GM23338 (cell line): ENCODE measurements around the gene GPR119. TPM values are rescaled to one million over a fixed set of nuclear protein-coding genes. Genes with fewer than 3 reads are reported as not detected.

ENCODE experiments used
- ATAC-seq: fragments of 200-7000 bp; cut with Tn5 transposase; 3 replicates; pipeline ENCODE4 v1.9.1; 2020
- DNase-seq: peaks from one replicate; pipeline ENCODE4 v3.0.0-alpha.2; 2015; ENCODE audit warnings: low spot score
- H2AFZ ChIP-seq: fragments of 200-600 bp; sonication (generic); 2 replicates; pipeline ENCODE4 v1.8.0; 2016; ENCODE audit warnings: antibody characterized with exemption, mild to moderate bottlenecking, moderate library complexity
- H3F3A ChIP-seq: fragments of 200-600 bp; sonication (generic); replicated peaks from 2 replicates; pipeline ENCODE4 v1.8.0; 2017; ENCODE audit warnings: antibody characterized with exemption, mixed run types, low read depth
- H3K27ac ChIP-seq: fragments of 200-600 bp; sonication (generic); 2 replicates; pipeline ENCODE4 v1.6.1; 2016; ENCODE audit warnings: low read depth
- H3K27me3 ChIP-seq: fragments of 200-600 bp; sonication (generic); 2 replicates; pipeline ENCODE4 v1.8.0; 2016; ENCODE audit warnings: mild to moderate bottlenecking, mixed run types, moderate library complexity; ENCODE audit not compliant: insufficient read depth
- H3K36me3 ChIP-seq: fragments of 200-600 bp; sonication (generic); 2 replicates; pipeline ENCODE4 v1.8.0; 2016; ENCODE audit warnings: mild to moderate bottlenecking; ENCODE audit not compliant: insufficient read depth
- H3K4me1 ChIP-seq: fragments of 200-600 bp; sonication (generic); 2 replicates; pipeline ENCODE4 v1.8.0; 2016; ENCODE audit warnings: mild to moderate bottlenecking, moderate library complexity; ENCODE audit not compliant: insufficient read depth
- H3K4me2 ChIP-seq: fragments of 200-600 bp; sonication (generic); 2 replicates; pipeline ENCODE4 v1.7.1; 2017; ENCODE audit warnings: mixed run types
- H3K4me3 ChIP-seq: fragments of 200-600 bp; sonication (generic); 2 replicates; pipeline ENCODE4 v1.6.1; 2016; ENCODE audit warnings: mixed run types
- H3K79me2 ChIP-seq: fragments of 200-600 bp; sonication (generic); replicated peaks from 2 replicates; pipeline ENCODE4 v1.8.0; 2017; ENCODE audit warnings: mild to moderate bottlenecking; ENCODE audit not compliant: insufficient read depth
- H3K9me2 ChIP-seq: fragments of 200-600 bp; sonication (generic); 2 replicates; pipeline ENCODE4 v1.8.0; 2017; ENCODE audit not compliant: insufficient read depth
- H4K20me1 ChIP-seq: fragments of 200-600 bp; sonication (generic); replicated peaks from 2 replicates; pipeline ENCODE4 v1.8.0; 2017; ENCODE audit warnings: mild to moderate bottlenecking; ENCODE audit not compliant: insufficient read depth
- H3K27ac Mint-ChIP-seq: 2 replicates; pipeline ENCODE4 v1.8.0; 2020; ENCODE audit warnings: inconsistent platforms, mild to moderate bottlenecking, moderate library complexity, mixed read lengths
- H3K27me3 Mint-ChIP-seq: 3 replicates; pipeline ENCODE4 v1.8.0; 2022; ENCODE audit warnings: low read depth, mild to moderate bottlenecking, moderate library complexity, mixed read lengths, inconsistent platforms; ENCODE audit not compliant: insufficient read depth, poor library complexity
- H3K36me3 Mint-ChIP-seq: 3 replicates; pipeline ENCODE4 v1.8.0; 2021; ENCODE audit warnings: low read depth, mild to moderate bottlenecking, inconsistent platforms, moderate library complexity, mixed read lengths
- H3K4me1 Mint-ChIP-seq: 3 replicates; pipeline ENCODE4 v1.8.0; 2020; ENCODE audit warnings: mild to moderate bottlenecking, inconsistent platforms, mixed read lengths
- H3K4me3 Mint-ChIP-seq: 3 replicates; pipeline ENCODE4 v1.8.0; 2021; ENCODE audit warnings: moderate library complexity, mild to moderate bottlenecking, inconsistent platforms, mixed read lengths
- H3K9me3 Mint-ChIP-seq: 3 replicates; pipeline ENCODE4 v1.8.0; 2020; ENCODE audit warnings: moderate library complexity, mild to moderate bottlenecking, inconsistent platforms, mixed read lengths
- CREB1 ChIP-seq: fragments of 250-450 bp; sonication (Bioruptor Pico); IDR thresholded peaks from 2 replicates; pipeline ENCODE4 v1.5.0; 2020; ENCODE audit warnings: low read depth, mild to moderate bottlenecking, moderate library complexity
- JUNB ChIP-seq: IDR thresholded peaks from one replicate; pipeline ENCODE4 v1.6.1; 2016; ENCODE audit warnings: antibody characterized with exemption; ENCODE audit not compliant: unreplicated experiment
- NANOG ChIP-seq: IDR thresholded peaks from 2 replicates; pipeline ENCODE4 v1.6.1; 2016; ENCODE audit warnings: antibody characterized with exemption, borderline replicate concordance
- STAT1 ChIP-seq: IDR thresholded peaks from one replicate; pipeline ENCODE4 v1.6.1; 2016; ENCODE audit warnings: antibody characterized with exemption; ENCODE audit not compliant: unreplicated experiment
- ZNF114 ChIP-seq: fragments of 250-450 bp; sonication (Bioruptor Pico); IDR thresholded peaks from 2 replicates; pipeline ENCODE4 v1.5.0; 2020; ENCODE audit warnings: mild to moderate bottlenecking, moderate library complexity
- ZNF462 ChIP-seq: fragments of 250-450 bp; sonication (Bioruptor Pico); IDR thresholded peaks from 2 replicates; pipeline ENCODE4 v1.5.0; 2020; ENCODE audit warnings: mild to moderate bottlenecking, moderate library complexity
- polyA plus RNA-seq: library from polyadenylated mRNA; unstranded; fragments of >200 nt; fragmentation: Nextera tagmentation; extraction: Ambion mirVana; gene quantifications from 2 replicates; pipeline ENCODE4 v1.2.1, GENCODE V29; 2016
- total RNA-seq: library from RNA; depleted of rRNA; stranded (reverse); fragments of >200 nt; shearing (Covaris generic); gene quantifications from 2 replicates; pipeline ENCODE4 v1.2.3, GENCODE V29; 2014
- TF ChIP-seq, protein P1 (sequence below): IDR thresholded peaks from 2 replicates; pipeline ENCODE4 v1.6.1; 2016; ENCODE audit warnings: antibody characterized with exemption
- TF ChIP-seq, protein P2 (sequence below): IDR thresholded peaks from one replicate; pipeline ENCODE4 v1.6.1; 2018; ENCODE audit warnings: antibody characterized with exemption; ENCODE audit not compliant: unreplicated experiment
- TF ChIP-seq, protein P3 (sequence below), 2 experiments: fragments of 200-600 bp in 1 of 2; sonication (generic) in 1 of 2; conservative IDR thresholded peaks; 2 replicates each; pipeline versions ENCODE4 v1.5.1 to v1.6.1; 2016 to 2017; ENCODE audit warnings: antibody characterized with exemption in 2 of 2, low read depth in 2 of 2, mild to moderate bottlenecking in 2 of 2, moderate library complexity in 1 of 2

The GPR119 gene
- total and polyA plus RNA-seq, 2 experiments from 2014 or later = not detected

GRCh38 chrX:130415201-130415600 is 29.7 kb upstream of the GPR119 start (continued):
- TF ChIP-seq ZNF462 (no peak), NANOG (no peak), CREB1 (CRISPR knock-in tag) (no peak)

- H3K79me2 ChIP-seq = no peaks in the 10 kb centered on the region
- H3K27me3 Mint-ChIP-seq = peaks cover 2% of the 10 kb centered on the region
- no peaks in the 10 kb centered on the region for H3K36me3 ChIP-seq
- no peak for DNase-seq
- H3K4me2 ChIP-seq = no peak overlapping the region
- no peaks in the 10 kb centered on the region for H3F3A ChIP-seq
- H3K36me3 Mint-ChIP-seq = peaks cover 27% of the 10 kb centered on the region
- no peak overlapping the region for H3K4me3 Mint-ChIP-seq
- no peaks in the 10 kb centered on the region for H4K20me1 ChIP-seq
- H3K9me3 Mint-ChIP-seq = no peaks in the 10 kb centered on the region
- TF ChIP-seq JUNB = no peak
- TF ChIP-seq NANOG = no peak
- no peak for TF ChIP-seq STAT1
- TF ChIP-seq CREB1 (CRISPR knock-in tag) = no peak
- no peak for TF ChIP-seq ZNF114
- TF ChIP-seq, protein P1, sequence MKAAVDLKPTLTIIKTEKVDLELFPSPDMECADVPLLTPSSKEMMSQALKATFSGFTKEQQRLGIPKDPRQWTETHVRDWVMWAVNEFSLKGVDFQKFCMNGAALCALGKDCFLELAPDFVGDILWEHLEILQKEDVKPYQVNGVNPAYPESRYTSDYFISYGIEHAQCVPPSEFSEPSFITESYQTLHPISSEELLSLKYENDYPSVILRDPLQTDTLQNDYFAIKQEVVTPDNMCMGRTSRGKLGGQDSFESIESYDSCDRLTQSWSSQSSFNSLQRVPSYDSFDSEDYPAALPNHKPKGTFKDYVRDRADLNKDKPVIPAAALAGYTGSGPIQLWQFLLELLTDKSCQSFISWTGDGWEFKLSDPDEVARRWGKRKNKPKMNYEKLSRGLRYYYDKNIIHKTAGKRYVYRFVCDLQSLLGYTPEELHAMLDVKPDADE = no peak
- TF ChIP-seq, protein P2, sequence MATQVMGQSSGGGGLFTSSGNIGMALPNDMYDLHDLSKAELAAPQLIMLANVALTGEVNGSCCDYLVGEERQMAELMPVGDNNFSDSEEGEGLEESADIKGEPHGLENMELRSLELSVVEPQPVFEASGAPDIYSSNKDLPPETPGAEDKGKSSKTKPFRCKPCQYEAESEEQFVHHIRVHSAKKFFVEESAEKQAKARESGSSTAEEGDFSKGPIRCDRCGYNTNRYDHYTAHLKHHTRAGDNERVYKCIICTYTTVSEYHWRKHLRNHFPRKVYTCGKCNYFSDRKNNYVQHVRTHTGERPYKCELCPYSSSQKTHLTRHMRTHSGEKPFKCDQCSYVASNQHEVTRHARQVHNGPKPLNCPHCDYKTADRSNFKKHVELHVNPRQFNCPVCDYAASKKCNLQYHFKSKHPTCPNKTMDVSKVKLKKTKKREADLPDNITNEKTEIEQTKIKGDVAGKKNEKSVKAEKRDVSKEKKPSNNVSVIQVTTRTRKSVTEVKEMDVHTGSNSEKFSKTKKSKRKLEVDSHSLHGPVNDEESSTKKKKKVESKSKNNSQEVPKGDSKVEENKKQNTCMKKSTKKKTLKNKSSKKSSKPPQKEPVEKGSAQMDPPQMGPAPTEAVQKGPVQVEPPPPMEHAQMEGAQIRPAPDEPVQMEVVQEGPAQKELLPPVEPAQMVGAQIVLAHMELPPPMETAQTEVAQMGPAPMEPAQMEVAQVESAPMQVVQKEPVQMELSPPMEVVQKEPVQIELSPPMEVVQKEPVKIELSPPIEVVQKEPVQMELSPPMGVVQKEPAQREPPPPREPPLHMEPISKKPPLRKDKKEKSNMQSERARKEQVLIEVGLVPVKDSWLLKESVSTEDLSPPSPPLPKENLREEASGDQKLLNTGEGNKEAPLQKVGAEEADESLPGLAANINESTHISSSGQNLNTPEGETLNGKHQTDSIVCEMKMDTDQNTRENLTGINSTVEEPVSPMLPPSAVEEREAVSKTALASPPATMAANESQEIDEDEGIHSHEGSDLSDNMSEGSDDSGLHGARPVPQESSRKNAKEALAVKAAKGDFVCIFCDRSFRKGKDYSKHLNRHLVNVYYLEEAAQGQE = no peak
- TF ChIP-seq, protein P3, sequence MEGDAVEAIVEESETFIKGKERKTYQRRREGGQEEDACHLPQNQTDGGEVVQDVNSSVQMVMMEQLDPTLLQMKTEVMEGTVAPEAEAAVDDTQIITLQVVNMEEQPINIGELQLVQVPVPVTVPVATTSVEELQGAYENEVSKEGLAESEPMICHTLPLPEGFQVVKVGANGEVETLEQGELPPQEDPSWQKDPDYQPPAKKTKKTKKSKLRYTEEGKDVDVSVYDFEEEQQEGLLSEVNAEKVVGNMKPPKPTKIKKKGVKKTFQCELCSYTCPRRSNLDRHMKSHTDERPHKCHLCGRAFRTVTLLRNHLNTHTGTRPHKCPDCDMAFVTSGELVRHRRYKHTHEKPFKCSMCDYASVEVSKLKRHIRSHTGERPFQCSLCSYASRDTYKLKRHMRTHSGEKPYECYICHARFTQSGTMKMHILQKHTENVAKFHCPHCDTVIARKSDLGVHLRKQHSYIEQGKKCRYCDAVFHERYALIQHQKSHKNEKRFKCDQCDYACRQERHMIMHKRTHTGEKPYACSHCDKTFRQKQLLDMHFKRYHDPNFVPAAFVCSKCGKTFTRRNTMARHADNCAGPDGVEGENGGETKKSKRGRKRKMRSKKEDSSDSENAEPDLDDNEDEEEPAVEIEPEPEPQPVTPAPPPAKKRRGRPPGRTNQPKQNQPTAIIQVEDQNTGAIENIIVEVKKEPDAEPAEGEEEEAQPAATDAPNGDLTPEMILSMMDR (conservative IDR thresholded peaks at IDR 0.05; ENCODE audit: low read depth in 2 of 2) = no peak
- peaks cover 13% of the 10 kb centered on the region for H3K4me1 Mint-ChIP-seq
- H3K4me1 ChIP-seq = peaks cover 5% of the 10 kb centered on the region; the same call in 1 of the 2 replicates
- no peak for ATAC-seq
- no peak overlapping the region for H3K27ac Mint-ChIP-seq
- H3K9me2 ChIP-seq = no peaks in the 10 kb centered on the region
- H3K27me3 ChIP-seq = no peaks in the 10 kb centered on the region
- H3K4me3 ChIP-seq = no peak overlapping the region
- no peak overlapping the region for H3K27ac ChIP-seq
- no peak overlapping the region for H2AFZ ChIP-seq
These were observed 29.3 kb upstream of the GPR119 start for GRCh38 chrX:130414800-130415199.
